HFFc6 (cell line): ENCODE results near the gene POLR3K. TPM values are rescaled to one million over a fixed set of nuclear protein-coding genes. Genes with fewer than 3 reads are reported as not detected.

Experiments used
- DNase-seq: peaks from one replicate; pipeline ENCODE4 v3.0.0-alpha.2; 2018
- H3K27ac Mint-ChIP-seq: 2 replicates; pipeline ENCODE4 v1.8.0; 2020; ENCODE audit warnings: mild to moderate bottlenecking, mixed read lengths
- H3K27me3 Mint-ChIP-seq: 2 replicates; pipeline ENCODE4 v1.8.0; 2021; ENCODE audit warnings: mild to moderate bottlenecking, moderate library complexity, mixed read lengths; ENCODE audit not compliant: insufficient read depth
- H3K36me3 Mint-ChIP-seq: 2 replicates; pipeline ENCODE4 v1.8.0; 2021; ENCODE audit warnings: low read depth, mixed read lengths
- H3K4me1 Mint-ChIP-seq: 2 replicates; pipeline ENCODE4 v1.8.0; 2020; ENCODE audit warnings: low read depth, mixed read lengths
- H3K4me3 Mint-ChIP-seq: 2 replicates; pipeline ENCODE4 v1.8.0; 2020; ENCODE audit warnings: mild to moderate bottlenecking, moderate library complexity, mixed read lengths
- H3K9me3 Mint-ChIP-seq: 2 replicates; pipeline ENCODE4 v1.8.0; 2020; ENCODE audit warnings: mild to moderate bottlenecking, mixed read lengths
- total RNA-seq, 6 experiments: library from RNA; stranded (reverse); fragmentation: NEBNext Ultra II Directional; extraction: Animal tissue kit (Norgen Biotek cat#: 25700); gene quantifications; 2 replicates in 1 of 6; 3 replicates in 5 of 6; pipeline ENCODE4 v1.2.3, GENCODE V29; 2021
- TF ChIP-seq, protein P1 (sequence below): fragments of 200-600 bp; sonication (generic); IDR thresholded peaks from 2 replicates; pipeline ENCODE4 v1.5.0; 2021; ENCODE audit warnings: antibody characterized with exemption, mild to moderate bottlenecking

POLR3K gene
- total RNA-seq, 6 experiments from 2014 or later: 18.9 to 24.7 (median 19.8) TPM

DNA sequence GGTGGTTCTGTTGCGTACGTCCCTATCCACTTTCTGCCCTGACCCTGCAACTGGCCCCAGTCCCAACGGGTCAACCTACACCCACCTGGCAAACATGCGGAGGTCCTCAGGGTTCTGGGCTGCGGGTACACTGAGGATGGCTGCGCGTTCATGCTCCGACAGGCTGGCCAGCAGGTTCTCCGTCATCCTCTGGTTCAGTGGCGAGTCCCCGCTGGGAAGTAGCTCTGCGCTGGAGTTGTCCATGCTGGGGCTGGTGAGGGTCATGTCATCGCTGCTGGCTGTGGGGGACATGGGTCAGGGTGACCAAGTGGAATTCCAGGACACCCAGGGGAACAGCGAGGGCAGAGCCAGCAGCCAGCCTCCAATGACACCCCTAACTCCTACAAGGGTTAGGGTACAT lies 35.2 kb upstream of the POLR3K start:
- TF ChIP-seq, protein P1, sequence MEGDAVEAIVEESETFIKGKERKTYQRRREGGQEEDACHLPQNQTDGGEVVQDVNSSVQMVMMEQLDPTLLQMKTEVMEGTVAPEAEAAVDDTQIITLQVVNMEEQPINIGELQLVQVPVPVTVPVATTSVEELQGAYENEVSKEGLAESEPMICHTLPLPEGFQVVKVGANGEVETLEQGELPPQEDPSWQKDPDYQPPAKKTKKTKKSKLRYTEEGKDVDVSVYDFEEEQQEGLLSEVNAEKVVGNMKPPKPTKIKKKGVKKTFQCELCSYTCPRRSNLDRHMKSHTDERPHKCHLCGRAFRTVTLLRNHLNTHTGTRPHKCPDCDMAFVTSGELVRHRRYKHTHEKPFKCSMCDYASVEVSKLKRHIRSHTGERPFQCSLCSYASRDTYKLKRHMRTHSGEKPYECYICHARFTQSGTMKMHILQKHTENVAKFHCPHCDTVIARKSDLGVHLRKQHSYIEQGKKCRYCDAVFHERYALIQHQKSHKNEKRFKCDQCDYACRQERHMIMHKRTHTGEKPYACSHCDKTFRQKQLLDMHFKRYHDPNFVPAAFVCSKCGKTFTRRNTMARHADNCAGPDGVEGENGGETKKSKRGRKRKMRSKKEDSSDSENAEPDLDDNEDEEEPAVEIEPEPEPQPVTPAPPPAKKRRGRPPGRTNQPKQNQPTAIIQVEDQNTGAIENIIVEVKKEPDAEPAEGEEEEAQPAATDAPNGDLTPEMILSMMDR: no peak
- DNase-seq: no peak
- Mint-ChIP-seq H3K4me3 (no peak overlapping the region), H3K9me3 (no peaks in the 10 kb centered on the region), H3K36me3 (peaks cover 9% of the 10 kb centered on the region), H3K27me3 (peaks cover 5% of the 10 kb centered on the region), H3K4me1 (peaks cover 22% of the 10 kb centered on the region), H3K27ac (no peak overlapping the region)

DNA sequence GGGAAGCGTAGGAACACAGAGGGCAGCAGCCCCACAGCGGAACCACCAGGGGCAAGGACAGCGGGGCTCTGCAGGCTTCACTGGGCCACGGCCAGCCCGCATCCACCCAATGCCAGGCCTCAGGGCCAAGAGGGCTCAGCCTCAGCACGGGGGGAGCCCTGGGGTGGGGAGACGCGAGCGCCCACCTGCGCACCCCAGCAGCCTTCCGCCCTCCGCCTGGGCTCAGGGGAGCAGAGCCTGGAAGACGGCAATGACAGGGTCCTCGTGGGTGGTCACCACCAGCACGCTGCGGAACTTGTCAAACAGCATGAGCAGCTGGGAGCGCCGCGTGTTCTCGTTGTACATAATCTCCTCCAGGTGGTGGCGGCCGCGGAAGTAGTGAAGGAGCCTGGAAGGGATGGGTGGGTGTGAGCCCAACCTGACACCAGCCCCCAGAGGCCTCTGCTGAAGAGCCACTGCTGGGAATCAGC lies 33.1 kb upstream of the POLR3K start:
- H3K9me3 Mint-ChIP-seq: no peaks in the 10 kb centered on the region
- no peak for DNase-seq
- peak overlapping the region; percentile 76; the same call in 1 of the 2 replicates for H3K27ac Mint-ChIP-seq
- no peak overlapping the region for H3K4me3 Mint-ChIP-seq
- H3K27me3 Mint-ChIP-seq: peaks cover 10% of the 10 kb centered on the region
- peaks cover 11% of the 10 kb centered on the region for H3K36me3 Mint-ChIP-seq
- peaks cover 25% of the 10 kb centered on the region for H3K4me1 Mint-ChIP-seq
- TF ChIP-seq, protein P1: no peak

DNA sequence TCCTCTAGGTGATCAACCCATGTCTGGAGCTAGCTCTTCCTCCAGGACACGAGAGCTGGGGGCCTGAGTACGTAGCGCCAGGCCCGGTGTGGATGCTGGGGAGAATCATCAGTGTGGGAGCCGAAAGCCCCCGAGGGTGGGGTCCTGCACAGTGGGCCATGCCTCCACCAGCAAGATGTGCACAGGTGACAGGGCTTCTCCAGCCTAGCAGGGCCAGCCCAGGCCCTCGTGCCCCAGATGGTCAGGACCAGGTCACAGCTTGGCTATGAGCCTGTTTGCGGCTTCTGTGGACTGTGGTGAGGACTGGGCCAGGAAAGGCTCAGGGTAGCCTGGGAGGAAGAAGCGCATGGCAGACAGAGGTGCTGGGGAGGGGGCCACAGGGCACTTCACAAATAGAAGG lies 32.5 kb upstream of the POLR3K start:
- peak overlapping the region; percentile 76 for H3K27ac Mint-ChIP-seq
- no peak for DNase-seq

DNA sequence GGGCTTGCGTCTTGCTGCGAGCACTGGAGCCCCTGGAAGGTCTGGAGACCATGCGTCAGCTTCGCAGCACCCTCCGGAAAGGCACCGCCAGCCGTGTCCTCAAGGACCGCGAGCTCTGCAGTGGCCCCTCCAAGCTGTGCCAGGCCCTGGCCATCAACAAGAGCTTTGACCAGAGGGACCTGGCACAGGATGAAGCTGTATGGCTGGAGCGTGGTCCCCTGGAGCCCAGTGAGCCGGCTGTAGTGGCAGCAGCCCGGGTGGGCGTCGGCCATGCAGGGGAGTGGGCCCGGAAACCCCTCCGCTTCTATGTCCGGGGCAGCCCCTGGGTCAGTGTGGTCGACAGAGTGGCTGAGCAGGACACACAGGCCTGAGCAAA lies 32.0 kb upstream of the POLR3K start:
- TF ChIP-seq, protein P1: no peak
- H3K27me3 Mint-ChIP-seq: peaks cover 10% of the 10 kb centered on the region
- peaks cover 25% of the 10 kb centered on the region for H3K4me1 Mint-ChIP-seq
- DNase-seq: no peak
- H3K9me3 Mint-ChIP-seq: no peaks in the 10 kb centered on the region
- H3K36me3 Mint-ChIP-seq: peaks cover 7% of the 10 kb centered on the region
- H3K4me3 Mint-ChIP-seq: no peak overlapping the region
- H3K27ac Mint-ChIP-seq: peak overlapping the region; percentile 89

More for the DNA sequence above, 32.5 kb upstream of the POLR3K start:
- Mint-ChIP-seq H3K4me1 (peaks cover 25% of the 10 kb centered on the region), H3K36me3 (peaks cover 11% of the 10 kb centered on the region), H3K27me3 (peaks cover 10% of the 10 kb centered on the region), H3K4me3 (no peak overlapping the region; the same call in 1 of the 2 replicates), H3K9me3 (no peaks in the 10 kb centered on the region)
- TF ChIP-seq, protein P1: no peak

DNA sequence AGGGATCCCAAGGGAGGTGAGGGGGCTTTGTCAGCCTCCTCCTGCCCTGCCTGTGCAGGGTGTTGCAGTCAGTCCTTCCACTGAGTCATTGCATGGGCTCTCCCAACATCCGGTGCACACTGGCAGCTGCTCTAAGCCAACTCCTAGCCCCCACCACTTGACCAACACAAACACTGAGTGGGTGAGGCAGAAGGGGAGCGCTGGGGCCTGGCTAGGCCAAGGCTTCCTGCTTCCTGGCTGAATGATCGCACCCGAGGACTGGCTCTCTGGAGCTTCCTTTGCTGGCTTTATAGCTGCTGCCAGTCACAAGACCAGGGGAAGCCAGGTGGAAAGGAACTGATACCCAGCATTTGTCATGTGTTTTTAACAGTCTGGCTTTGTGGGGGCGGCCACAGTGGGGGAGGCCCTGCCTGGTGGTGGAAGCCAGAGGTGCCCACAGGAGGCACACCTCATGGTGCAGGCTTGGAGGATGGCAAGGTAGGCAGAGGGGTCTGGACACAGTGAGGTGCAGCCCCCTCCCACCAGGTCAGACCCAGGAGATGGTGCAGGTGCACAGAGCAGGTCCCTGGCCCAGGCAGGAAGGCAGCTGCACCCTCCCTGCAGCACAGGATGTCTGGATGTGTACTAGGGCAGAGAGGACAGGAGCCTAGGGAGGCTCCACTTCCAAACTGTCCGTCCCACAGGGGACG lies 31.5 kb upstream of the POLR3K start:
- H3K4me1 Mint-ChIP-seq: peaks cover 26% of the 10 kb centered on the region
- peak; percentile 93 for DNase-seq
- H3K4me3 Mint-ChIP-seq: peak overlapping the region; percentile 57
- H3K27ac Mint-ChIP-seq: peak overlapping the region; percentile 89
- TF ChIP-seq, protein P1: no peak
- no peaks in the 10 kb centered on the region for H3K9me3 Mint-ChIP-seq
- peaks cover 9% of the 10 kb centered on the region for H3K27me3 Mint-ChIP-seq
- peaks cover 7% of the 10 kb centered on the region for H3K36me3 Mint-ChIP-seq
